ENCODE measurements around the gene CYTL1.

DNA sequence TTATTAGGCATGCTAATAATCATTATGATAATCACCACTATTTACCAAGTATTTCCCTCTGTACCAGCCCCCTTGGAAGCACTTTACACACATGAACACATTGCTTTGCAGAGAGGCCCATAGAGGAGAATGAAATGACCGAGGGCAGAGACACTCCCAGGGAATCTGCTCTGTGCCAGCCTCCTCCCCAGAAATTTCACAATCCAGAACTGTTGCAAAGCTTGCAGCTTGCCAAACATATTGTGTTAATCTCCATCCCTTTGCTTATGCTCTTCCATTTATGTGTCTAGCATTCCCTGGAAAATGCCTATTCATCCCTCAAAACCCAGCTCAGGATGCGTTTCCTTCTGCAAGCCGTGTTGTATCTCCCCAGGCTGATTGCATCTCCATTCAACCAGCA, 37.8 kb downstream of the CYTL1 start:
- no peak for TF ChIP-seq POLR2A (IDR thresholded peaks at IDR 0.05)
- TF ChIP-seq CTCF (IDR thresholded peaks at IDR 0.05) = no peak

Data from vagina (tissue), 2 donors.